Neural progenitor cell (in vitro differentiated cells): ENCODE measurements around the gene RABGAP1.

Experiments used
- CTCF ChIP-seq: fragments of 200-600 bp; sonication (generic); IDR thresholded peaks from 2 replicates; pipeline ENCODE4 v1.5.1; 2017; ENCODE audit warnings: antibody characterized with exemption, mild to moderate bottlenecking
- EZH2phosphoT487 ChIP-seq: fragments of 200-600 bp; sonication (generic); IDR thresholded peaks from 2 replicates; pipeline ENCODE4 v1.6.1; 2017; ENCODE audit warnings: antibody characterized with exemption

- TF ChIP-seq CTCF (no peak), EZH2phosphoT487 (no peak)
Measured at GRCh38 chr9:123097430-123098095, 156.7 kb downstream of the RABGAP1 start.
